ENCODE measurements around the gene IZUMO4.

DNA sequence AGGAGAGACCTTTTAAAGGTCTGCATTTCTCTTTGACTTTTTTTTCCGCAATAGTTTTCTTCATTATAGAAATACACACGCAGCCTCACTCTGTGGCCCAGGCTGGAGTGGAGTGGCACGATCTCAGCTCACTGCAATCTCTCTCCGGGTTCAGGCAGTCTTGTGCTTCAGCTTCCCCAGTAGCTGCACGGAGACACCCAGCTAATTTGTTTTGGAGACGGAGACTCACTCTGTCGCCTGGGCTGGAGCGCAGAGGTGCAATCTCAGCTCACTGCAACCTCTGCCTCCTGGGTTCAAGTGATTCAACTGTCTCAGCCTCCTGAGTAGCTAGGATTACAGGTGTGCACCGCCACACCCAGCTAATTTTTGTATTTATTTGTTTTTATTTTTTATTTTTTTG, 33.9 kb upstream of the IZUMO4 start:
- TF ChIP-seq POLR2A (IDR thresholded peaks at IDR 0.05; ENCODE audit: low read depth, low read length) = no peak
- no peak for TF ChIP-seq TAF1 (IDR thresholded peaks at IDR 0.05; ENCODE audit: borderline replicate concordance, low read depth, low read length)
- TF ChIP-seq POLR2AphosphoS5 (IDR thresholded peaks at IDR 0.05; ENCODE audit: low read depth, low read length) = no peak

All from GM12892 (cell line).